Embryonic facial prominence (tissue), 1 donor: ENCODE measurements around the gene LYG2.
"Not testable (repeated sequence)": the region's sequence is repeated elsewhere in the genome, so short reads cannot be mapped to it uniquely, and the experiment has no call there.

Experiments used
- DNase-seq: peaks from one replicate; pipeline ENCODE4 v3.0.0-alpha.2; 2016; ENCODE audit errors: extremely low spot score

Gene LYG2

GRCh38 chr2:99201959-99202678 is 53.3 kb downstream of the LYG2 start:
- DNase-seq = no peak

- DNase-seq = no peak
Observed at GRCh38 chr2:99200076-99200800, 55.2 kb downstream of the LYG2 start.

- DNase-seq = no peak
Observed at GRCh38 chr2:99198103-99198841, 57.2 kb downstream of the LYG2 start.

- DNase-seq = not testable (repeated sequence)
Observed at GRCh38 chr2:99192364-99192763, 63.1 kb downstream of the LYG2 start.
